GM23338 (cell line): ENCODE measurements around the gene RYR1. TPM values are rescaled to one million over a fixed set of nuclear protein-coding genes. Genes with fewer than 3 reads are reported as not detected.
A peak's percentile ranks its signal among the peaks of the same experiment; 100 is the strongest.

ENCODE experiments used
- ATAC-seq: fragments of 200-7000 bp; cut with Tn5 transposase; 3 replicates; pipeline ENCODE4 v1.9.1; 2020
- DNase-seq: peaks from one replicate; pipeline ENCODE4 v3.0.0-alpha.2; 2015; ENCODE audit warnings: low spot score
- H2AFZ ChIP-seq: fragments of 200-600 bp; sonication (generic); 2 replicates; pipeline ENCODE4 v1.8.0; 2016; ENCODE audit warnings: antibody characterized with exemption, mild to moderate bottlenecking, moderate library complexity
- H3F3A ChIP-seq: fragments of 200-600 bp; sonication (generic); replicated peaks from 2 replicates; pipeline ENCODE4 v1.8.0; 2017; ENCODE audit warnings: antibody characterized with exemption, mixed run types, low read depth
- H3K27ac ChIP-seq: fragments of 200-600 bp; sonication (generic); 2 replicates; pipeline ENCODE4 v1.6.1; 2016; ENCODE audit warnings: low read depth
- H3K27me3 ChIP-seq: fragments of 200-600 bp; sonication (generic); 2 replicates; pipeline ENCODE4 v1.8.0; 2016; ENCODE audit warnings: mild to moderate bottlenecking, mixed run types, moderate library complexity; ENCODE audit not compliant: insufficient read depth
- H3K36me3 ChIP-seq: fragments of 200-600 bp; sonication (generic); 2 replicates; pipeline ENCODE4 v1.8.0; 2016; ENCODE audit warnings: mild to moderate bottlenecking; ENCODE audit not compliant: insufficient read depth
- H3K4me1 ChIP-seq: fragments of 200-600 bp; sonication (generic); 2 replicates; pipeline ENCODE4 v1.8.0; 2016; ENCODE audit warnings: mild to moderate bottlenecking, moderate library complexity; ENCODE audit not compliant: insufficient read depth
- H3K4me2 ChIP-seq: fragments of 200-600 bp; sonication (generic); 2 replicates; pipeline ENCODE4 v1.7.1; 2017; ENCODE audit warnings: mixed run types
- H3K4me3 ChIP-seq: fragments of 200-600 bp; sonication (generic); 2 replicates; pipeline ENCODE4 v1.6.1; 2016; ENCODE audit warnings: mixed run types
- H3K79me2 ChIP-seq: fragments of 200-600 bp; sonication (generic); replicated peaks from 2 replicates; pipeline ENCODE4 v1.8.0; 2017; ENCODE audit warnings: mild to moderate bottlenecking; ENCODE audit not compliant: insufficient read depth
- H3K9me2 ChIP-seq: fragments of 200-600 bp; sonication (generic); 2 replicates; pipeline ENCODE4 v1.8.0; 2017; ENCODE audit not compliant: insufficient read depth
- H4K20me1 ChIP-seq: fragments of 200-600 bp; sonication (generic); replicated peaks from 2 replicates; pipeline ENCODE4 v1.8.0; 2017; ENCODE audit warnings: mild to moderate bottlenecking; ENCODE audit not compliant: insufficient read depth
- H3K27ac Mint-ChIP-seq: 2 replicates; pipeline ENCODE4 v1.8.0; 2020; ENCODE audit warnings: inconsistent platforms, mild to moderate bottlenecking, moderate library complexity, mixed read lengths
- H3K27me3 Mint-ChIP-seq: 3 replicates; pipeline ENCODE4 v1.8.0; 2022; ENCODE audit warnings: low read depth, mild to moderate bottlenecking, moderate library complexity, mixed read lengths, inconsistent platforms; ENCODE audit not compliant: insufficient read depth, poor library complexity
- H3K36me3 Mint-ChIP-seq: 3 replicates; pipeline ENCODE4 v1.8.0; 2021; ENCODE audit warnings: low read depth, mild to moderate bottlenecking, inconsistent platforms, moderate library complexity, mixed read lengths
- H3K4me1 Mint-ChIP-seq: 3 replicates; pipeline ENCODE4 v1.8.0; 2020; ENCODE audit warnings: mild to moderate bottlenecking, inconsistent platforms, mixed read lengths
- H3K4me3 Mint-ChIP-seq: 3 replicates; pipeline ENCODE4 v1.8.0; 2021; ENCODE audit warnings: moderate library complexity, mild to moderate bottlenecking, inconsistent platforms, mixed read lengths
- H3K9me3 Mint-ChIP-seq: 3 replicates; pipeline ENCODE4 v1.8.0; 2020; ENCODE audit warnings: moderate library complexity, mild to moderate bottlenecking, inconsistent platforms, mixed read lengths
- CREB1 ChIP-seq: fragments of 250-450 bp; sonication (Bioruptor Pico); IDR thresholded peaks from 2 replicates; pipeline ENCODE4 v1.5.0; 2020; ENCODE audit warnings: low read depth, mild to moderate bottlenecking, moderate library complexity
- EZH2 ChIP-seq: fragments of 200-600 bp; sonication (generic); IDR thresholded peaks from one replicate; pipeline ENCODE4 v1.8.0; 2017; ENCODE audit warnings: antibody characterized with exemption, mild to moderate bottlenecking, low read depth; ENCODE audit not compliant: unreplicated experiment
- POLR2AphosphoS5 ChIP-seq: IDR thresholded peaks from 2 replicates; pipeline ENCODE4 v1.6.1; 2016; ENCODE audit warnings: antibody characterized with exemption, low read depth
- polyA plus RNA-seq: library from polyadenylated mRNA; unstranded; fragments of >200 nt; fragmentation: Nextera tagmentation; extraction: Ambion mirVana; gene quantifications from 2 replicates; pipeline ENCODE4 v1.2.1, GENCODE V29; 2016
- total RNA-seq: library from RNA; depleted of rRNA; stranded (reverse); fragments of >200 nt; shearing (Covaris generic); gene quantifications from 2 replicates; pipeline ENCODE4 v1.2.3, GENCODE V29; 2014
- TF ChIP-seq, protein P1 (sequence below): IDR thresholded peaks from 2 replicates; pipeline ENCODE4 v1.6.1; 2016; ENCODE audit warnings: antibody characterized with exemption
- TF ChIP-seq, protein P2 (sequence below), 2 experiments: fragments of 200-600 bp in 1 of 2; sonication (generic) in 1 of 2; conservative IDR thresholded peaks; 2 replicates each; pipeline versions ENCODE4 v1.5.1 to v1.6.1; 2016 to 2017; ENCODE audit warnings: antibody characterized with exemption in 2 of 2, low read depth in 2 of 2, mild to moderate bottlenecking in 2 of 2, moderate library complexity in 1 of 2

RYR1 gene
- total and polyA plus RNA-seq, 2 experiments from 2014 or later, result 4.0 to 26.7 TPM

DNA sequence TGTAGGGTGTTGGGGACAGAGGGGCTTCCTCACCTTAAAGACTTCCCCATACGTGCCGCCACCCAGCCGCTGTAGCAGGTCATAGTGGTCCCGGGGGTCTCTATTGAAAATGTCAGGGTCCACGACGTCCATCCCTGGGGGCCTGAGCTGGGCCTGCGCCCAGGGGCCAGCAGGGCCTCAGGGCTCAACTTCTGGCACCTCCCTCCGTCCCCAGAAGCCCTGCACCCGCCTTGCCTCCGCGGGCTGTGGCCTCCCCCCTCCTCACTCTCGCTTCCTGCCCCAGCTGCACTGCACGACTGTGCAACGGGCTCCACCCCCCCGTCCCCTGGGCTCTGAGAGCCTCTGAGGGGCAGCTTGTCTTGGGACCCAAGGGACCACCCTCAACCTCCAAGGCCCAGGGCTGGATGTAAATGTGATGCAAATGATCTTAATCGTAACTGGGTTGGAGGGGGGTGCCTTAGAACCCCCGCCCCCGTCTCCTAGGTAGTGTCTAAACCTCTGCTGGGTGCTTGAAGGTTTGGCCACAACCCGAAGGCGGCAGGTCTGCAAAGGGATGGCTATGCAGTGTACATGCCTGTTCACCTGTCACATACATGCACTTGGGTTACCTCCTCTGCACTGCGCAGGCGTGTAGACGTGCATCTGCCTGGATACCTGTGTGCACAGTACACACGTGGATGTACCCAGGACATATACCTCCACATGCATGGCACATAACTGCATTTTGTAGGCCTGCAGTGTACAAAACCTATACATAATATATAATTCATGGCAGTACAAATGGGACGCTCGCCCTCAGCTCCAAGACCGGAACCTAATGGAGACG is 184.5 kb downstream of the RYR1 start, which contains the start of gene MAP4K1:
MAP4K1 (minus strand) TSS at position 190 of the 826 bp plus-strand sequence; CDS start at position 132, 58 bp downstream.
- peak within 1 kb of the TSS; percentile 99 for H3K4me3 Mint-ChIP-seq
- peaks cover 9% of the 10 kb centered on the region for H3K4me1 ChIP-seq
- peak within 1 kb of the TSS; percentile 87 for H3K4me3 ChIP-seq
- peak; percentile 19 for DNase-seq
- H3K27me3 Mint-ChIP-seq, result peaks cover 20% of the 10 kb centered on the region
- H3F3A ChIP-seq, result peaks cover 23% of the 10 kb centered on the region
- H3K4me2 ChIP-seq, result peak within 1 kb of the TSS; percentile 91
- H4K20me1 ChIP-seq, result peaks cover 18% of the 10 kb centered on the region
- peak within 1 kb of the TSS; percentile 91 for H2AFZ ChIP-seq
- peaks cover 26% of the 10 kb centered on the region for H3K36me3 ChIP-seq
- ATAC-seq, result peak; percentile 14
- H3K36me3 Mint-ChIP-seq, result peaks cover 39% of the 10 kb centered on the region
- peak within 1 kb of the TSS; percentile 81 for H3K27ac ChIP-seq
- H3K27ac Mint-ChIP-seq, result peak within 1 kb of the TSS; percentile 94
- TF ChIP-seq EZH2, result no peak
- H3K9me3 Mint-ChIP-seq, result no peaks in the 10 kb centered on the region
- H3K27me3 ChIP-seq, result no peaks in the 10 kb centered on the region
- H3K9me2 ChIP-seq, result no peaks in the 10 kb centered on the region
- peaks cover 15% of the 10 kb centered on the region for H3K79me2 ChIP-seq
- H3K4me1 Mint-ChIP-seq, result peaks cover 27% of the 10 kb centered on the region

DNA sequence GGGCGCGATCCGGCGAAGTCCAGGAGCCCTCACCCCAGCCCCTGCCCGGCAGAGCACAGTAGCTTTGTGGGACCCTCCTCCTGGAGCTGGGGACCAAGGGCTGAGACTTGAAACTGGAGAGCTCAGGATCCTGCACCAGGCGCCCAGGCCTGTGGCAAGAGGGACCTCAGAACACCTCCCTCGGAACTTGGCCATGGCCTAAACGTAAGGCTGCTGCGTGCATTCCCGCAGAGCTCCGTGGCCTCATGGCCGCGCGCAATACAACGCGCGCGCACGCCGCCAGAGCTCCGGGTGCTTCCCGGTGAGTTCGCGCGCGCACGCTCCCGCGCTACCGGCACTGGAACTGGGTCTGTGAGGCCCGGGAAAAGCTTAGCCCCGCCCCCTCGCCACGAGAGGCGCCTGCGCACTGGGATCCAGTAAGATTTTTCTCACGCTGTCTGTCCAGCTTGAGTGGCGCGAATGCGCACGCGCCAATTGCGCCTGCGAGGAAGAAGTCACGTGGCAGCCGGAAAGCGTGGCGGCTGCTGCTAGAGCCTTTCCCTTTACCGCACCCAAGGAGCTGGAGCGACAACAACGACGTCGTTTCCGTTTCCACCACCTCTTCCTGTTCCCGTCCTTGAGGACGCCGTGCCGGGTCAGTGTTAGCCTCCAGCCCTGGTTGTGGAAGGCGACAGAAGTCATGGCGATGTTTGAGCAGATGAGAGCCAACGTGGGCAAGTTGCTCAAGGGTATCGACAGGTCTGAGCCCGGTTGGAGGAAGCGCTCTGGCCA is 185.3 kb downstream of the RYR1 start, which contains the start of gene EIF3K:
EIF3K (plus strand) TSS at position 599 of the 771 bp plus-strand sequence; CDS start at position 680, 81 bp downstream.
- H4K20me1 ChIP-seq, result peaks cover 20% of the 10 kb centered on the region
- peak; percentile 99 for DNase-seq

More for the DNA sequence above, 185.3 kb downstream of the RYR1 start, which contains the start of gene EIF3K:
- H3F3A ChIP-seq, result peaks cover 23% of the 10 kb centered on the region
- peaks cover 9% of the 10 kb centered on the region for H3K4me1 ChIP-seq
- H3K4me1 Mint-ChIP-seq, result peaks cover 23% of the 10 kb centered on the region
- peaks cover 47% of the 10 kb centered on the region for H3K36me3 Mint-ChIP-seq
- peak within 1 kb of the TSS; percentile 99 for H3K4me3 Mint-ChIP-seq
- peak within 1 kb of the TSS; percentile 97 for H3K27ac Mint-ChIP-seq
- H3K27me3 Mint-ChIP-seq, result peaks cover 20% of the 10 kb centered on the region
- H3K4me3 ChIP-seq, result peak within 1 kb of the TSS; percentile 87
- H3K27me3 ChIP-seq, result no peaks in the 10 kb centered on the region
- H2AFZ ChIP-seq, result peak within 1 kb of the TSS; percentile 91
- no peaks in the 10 kb centered on the region for H3K9me2 ChIP-seq
- H3K9me3 Mint-ChIP-seq, result no peaks in the 10 kb centered on the region
- H3K79me2 ChIP-seq, result peaks cover 15% of the 10 kb centered on the region
- ATAC-seq, result peak; percentile 85
- peak within 1 kb of the TSS; percentile 100 for H3K4me2 ChIP-seq
- TF ChIP-seq, protein P1, sequence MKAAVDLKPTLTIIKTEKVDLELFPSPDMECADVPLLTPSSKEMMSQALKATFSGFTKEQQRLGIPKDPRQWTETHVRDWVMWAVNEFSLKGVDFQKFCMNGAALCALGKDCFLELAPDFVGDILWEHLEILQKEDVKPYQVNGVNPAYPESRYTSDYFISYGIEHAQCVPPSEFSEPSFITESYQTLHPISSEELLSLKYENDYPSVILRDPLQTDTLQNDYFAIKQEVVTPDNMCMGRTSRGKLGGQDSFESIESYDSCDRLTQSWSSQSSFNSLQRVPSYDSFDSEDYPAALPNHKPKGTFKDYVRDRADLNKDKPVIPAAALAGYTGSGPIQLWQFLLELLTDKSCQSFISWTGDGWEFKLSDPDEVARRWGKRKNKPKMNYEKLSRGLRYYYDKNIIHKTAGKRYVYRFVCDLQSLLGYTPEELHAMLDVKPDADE, result peak; percentile 90
- peak; percentile 95 for TF ChIP-seq POLR2AphosphoS5
- TF ChIP-seq, protein P2, sequence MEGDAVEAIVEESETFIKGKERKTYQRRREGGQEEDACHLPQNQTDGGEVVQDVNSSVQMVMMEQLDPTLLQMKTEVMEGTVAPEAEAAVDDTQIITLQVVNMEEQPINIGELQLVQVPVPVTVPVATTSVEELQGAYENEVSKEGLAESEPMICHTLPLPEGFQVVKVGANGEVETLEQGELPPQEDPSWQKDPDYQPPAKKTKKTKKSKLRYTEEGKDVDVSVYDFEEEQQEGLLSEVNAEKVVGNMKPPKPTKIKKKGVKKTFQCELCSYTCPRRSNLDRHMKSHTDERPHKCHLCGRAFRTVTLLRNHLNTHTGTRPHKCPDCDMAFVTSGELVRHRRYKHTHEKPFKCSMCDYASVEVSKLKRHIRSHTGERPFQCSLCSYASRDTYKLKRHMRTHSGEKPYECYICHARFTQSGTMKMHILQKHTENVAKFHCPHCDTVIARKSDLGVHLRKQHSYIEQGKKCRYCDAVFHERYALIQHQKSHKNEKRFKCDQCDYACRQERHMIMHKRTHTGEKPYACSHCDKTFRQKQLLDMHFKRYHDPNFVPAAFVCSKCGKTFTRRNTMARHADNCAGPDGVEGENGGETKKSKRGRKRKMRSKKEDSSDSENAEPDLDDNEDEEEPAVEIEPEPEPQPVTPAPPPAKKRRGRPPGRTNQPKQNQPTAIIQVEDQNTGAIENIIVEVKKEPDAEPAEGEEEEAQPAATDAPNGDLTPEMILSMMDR (conservative IDR thresholded peaks at IDR 0.05; ENCODE audit: low read depth in 2 of 2), result no peak
- TF ChIP-seq CREB1 (CRISPR knock-in tag), result peak; percentile 80
- H3K36me3 ChIP-seq, result peaks cover 33% of the 10 kb centered on the region
- peak within 1 kb of the TSS; percentile 81 for H3K27ac ChIP-seq
